Neural cell (in vitro differentiated cells): ENCODE results near the gene MAMDC4. TPM values are rescaled to one million over a fixed set of nuclear protein-coding genes. Genes with fewer than 3 reads are reported as not detected.

Experiments
- H2AFZ ChIP-seq: fragments of 200-600, 300-800 bp; sonication (generic), shearing (Covaris generic); 2 replicates; pipeline ENCODE4 v1.6.0; 2014; ENCODE audit warnings: low read depth, mild to moderate bottlenecking, antibody characterized with exemption, low read length, moderate library complexity
- H3F3A ChIP-seq: fragments of 200-600 bp; shearing (Covaris generic); 2 replicates; pipeline ENCODE4 v1.6.1; 2016; ENCODE audit warnings: mild to moderate bottlenecking, moderate library complexity, mixed read lengths, antibody characterized with exemption, low read length; ENCODE audit not compliant: insufficient read depth, poor library complexity, severe bottlenecking
- H3K27ac ChIP-seq: fragments of 200-600, 300-800 bp; sonication (generic), shearing (Covaris generic); 2 replicates; pipeline ENCODE4 v1.5.1; 2014; ENCODE audit warnings: mild to moderate bottlenecking, low read length, moderate library complexity
- H3K27me3 ChIP-seq: fragments of 300-800, 200-600 bp; sonication (generic), shearing (Covaris generic); 2 replicates; pipeline ENCODE4 v1.6.0; 2014; ENCODE audit warnings: mild to moderate bottlenecking, low read depth, low read length, moderate library complexity; ENCODE audit not compliant: insufficient read depth
- H3K36me3 ChIP-seq: fragments of 300-800, 200-600 bp; sonication (generic), shearing (Covaris generic); 2 replicates; pipeline ENCODE4 v1.5.1; 2014; ENCODE audit warnings: mild to moderate bottlenecking, antibody characterized with exemption, low read length, moderate library complexity; ENCODE audit not compliant: insufficient read depth
- H3K4me2 ChIP-seq: fragments of 300-800, 200-600 bp; sonication (generic), shearing (Covaris generic); 2 replicates; pipeline ENCODE4 v1.6.0; 2014; ENCODE audit warnings: mild to moderate bottlenecking, low read length
- H3K4me3 ChIP-seq: fragments of 300-800, 200-600 bp; sonication (generic), shearing (Covaris generic); 2 replicates; pipeline ENCODE4 v1.5.1; 2014; ENCODE audit warnings: mild to moderate bottlenecking, low read length, moderate library complexity
- H3K79me2 ChIP-seq: fragments of 200-600 bp; shearing (Covaris generic); replicated peaks from 2 replicates; pipeline ENCODE4 v1.6.0; 2014; ENCODE audit warnings: mild to moderate bottlenecking, low read length, moderate library complexity; ENCODE audit not compliant: insufficient read depth
- H3K9ac ChIP-seq: fragments of 300-800, 200-600 bp; sonication (generic), shearing (Covaris generic); 2 replicates; pipeline ENCODE4 v1.6.1; 2016; ENCODE audit warnings: mild to moderate bottlenecking, low read length, mixed read lengths
- H3K9me2 ChIP-seq: fragments of 200-600 bp; shearing (Covaris generic); 2 replicates; pipeline ENCODE4 v1.6.1; 2016; ENCODE audit warnings: mild to moderate bottlenecking, low read length, mixed read lengths; ENCODE audit not compliant: insufficient read depth
- H3K9me3 ChIP-seq: fragments of 200-600, 300-800 bp; sonication (generic), shearing (Covaris generic); 2 replicates; pipeline ENCODE4 v1.6.1; 2016; ENCODE audit warnings: mild to moderate bottlenecking, mixed run types, low read length, moderate library complexity, mixed read lengths
- H4K20me1 ChIP-seq: fragments of 200-600 bp; shearing (Covaris generic); 2 replicates; pipeline ENCODE4 v1.6.1; 2016; ENCODE audit warnings: mild to moderate bottlenecking, mixed run types; ENCODE audit not compliant: insufficient read depth
- CTCF ChIP-seq: fragments of 450-650 bp; IDR thresholded peaks from 2 replicates; pipeline ENCODE4 v1.5.1; 2014; ENCODE audit warnings: antibody characterized with exemption, mild to moderate bottlenecking, moderate library complexity; ENCODE audit not compliant: poor library complexity, severe bottlenecking
- EP300 ChIP-seq: fragments of 450-650 bp; conservative IDR thresholded peaks from 2 replicates; pipeline ENCODE4 v1.6.1; 2014; ENCODE audit warnings: antibody characterized with exemption, mild to moderate bottlenecking, moderate library complexity; ENCODE audit not compliant: poor library complexity, severe bottlenecking
- EZH2 ChIP-seq: fragments of 200-600, 300-800 bp; shearing (Covaris generic), sonication (generic); IDR thresholded peaks from 2 replicates; pipeline ENCODE4 v1.6.1; 2014; ENCODE audit warnings: antibody characterized with exemption, low read length, borderline replicate concordance, mild to moderate bottlenecking; ENCODE audit not compliant: insufficient read depth, poor library complexity, severe bottlenecking
- MXI1 ChIP-seq: fragments of 450-650 bp; conservative IDR thresholded peaks from 2 replicates; pipeline ENCODE4 v1.6.1; 2014; ENCODE audit warnings: antibody characterized with exemption, mild to moderate bottlenecking; ENCODE audit not compliant: poor library complexity, severe bottlenecking
- POLR2AphosphoS5 ChIP-seq: IDR thresholded peaks from 2 replicates; pipeline ENCODE4 v1.6.1; 2012
- RAD21 ChIP-seq: fragments of 450-650 bp; conservative IDR thresholded peaks from 2 replicates; pipeline ENCODE4 v1.6.1; 2014; ENCODE audit warnings: antibody characterized with exemption, mild to moderate bottlenecking, moderate library complexity
- REST ChIP-seq: IDR thresholded peaks from 2 replicates; pipeline ENCODE4 v1.6.1; 2012; ENCODE audit warnings: borderline replicate concordance
- SMC3 ChIP-seq: fragments of 450-650 bp; conservative IDR thresholded peaks from 2 replicates; pipeline ENCODE4 v1.6.1; 2014; ENCODE audit warnings: antibody characterized with exemption, mild to moderate bottlenecking, moderate library complexity; ENCODE audit not compliant: poor library complexity
- TAF1 ChIP-seq: IDR thresholded peaks from 2 replicates; pipeline ENCODE4 v1.6.1; 2012; ENCODE audit warnings: low read depth
- polyA plus RNA-seq: library from polyadenylated mRNA; depleted of rRNA; stranded (reverse); fragments of >200 nt; gene quantifications from 2 replicates; pipeline ENCODE4 v1.2.3, GENCODE V29; 2014

The MAMDC4 gene
- polyA plus RNA-seq, 1 donor from 2014 or later, result 13.1 TPM

- no peaks in the 10 kb centered on the region for H3F3A ChIP-seq
- peaks cover 28% of the 10 kb centered on the region for H3K79me2 ChIP-seq
- H3K4me3 ChIP-seq, result peak overlapping the region; percentile 76
- no peak for TF ChIP-seq POLR2AphosphoS5
- TF ChIP-seq EP300, result no peak
- TF ChIP-seq SMC3, result no peak
- TF ChIP-seq EZH2, result no peak
- no peak for TF ChIP-seq RAD21
- no peak for TF ChIP-seq REST
- TF ChIP-seq MXI1, result no peak
- no peak for TF ChIP-seq CTCF
- H3K9ac ChIP-seq, result peak overlapping the region; percentile 80
- no peaks in the 10 kb centered on the region for H4K20me1 ChIP-seq
- H3K36me3 ChIP-seq, result no peaks in the 10 kb centered on the region
- H3K27ac ChIP-seq, result peak overlapping the region; percentile 20
- peak overlapping the region; percentile 25 for H2AFZ ChIP-seq
- H3K9me2 ChIP-seq, result no peaks in the 10 kb centered on the region
- H3K27me3 ChIP-seq, result no peaks in the 10 kb centered on the region
- H3K9me3 ChIP-seq, result no peaks in the 10 kb centered on the region
- H3K4me2 ChIP-seq, result peak overlapping the region; percentile 95
Observed at GRCh38 chr9:136808806-136809158, 43.4 kb upstream of the MAMDC4 start.

- Histone ChIP-seq H3K9me2 (no peaks in the 10 kb centered on the region), H3K9me3 (no peaks in the 10 kb centered on the region), H3K36me3 (no peaks in the 10 kb centered on the region), H3K4me2 (no peak overlapping the region), H3K27ac (no peak overlapping the region), H3K79me2 (peaks cover 14% of the 10 kb centered on the region), H2AFZ (no peak overlapping the region), H4K20me1 (no peaks in the 10 kb centered on the region), H3K9ac (no peak overlapping the region), H3K27me3 (no peaks in the 10 kb centered on the region), H3F3A (no peaks in the 10 kb centered on the region), H3K4me3 (no peak overlapping the region)
- TF ChIP-seq CTCF (no peak), RAD21 (no peak), REST (no peak), EP300 (no peak), POLR2AphosphoS5 (no peak), MXI1 (no peak), EZH2 (no peak), SMC3 (no peak), TAF1 (no peak)
Observed at GRCh38 chr9:136814725-136815421, 37.3 kb upstream of the MAMDC4 start.
